K562 (cell line): ENCODE results near the gene LAMA3. TPM values are rescaled to one million over a fixed set of nuclear protein-coding genes. Genes with fewer than 3 reads are reported as not detected.

Experiments
- ATAC-seq: fragments of 200-7000 bp; cut with Tn5 transposase; 3 replicates; pipeline ENCODE4 v1.9.1; 2020; ENCODE audit warnings: moderate library complexity
- BruUV-seq: library from RNA; stranded (reverse); fragments of 400-500 nt; replicated peaks from 2 replicates; lab custom pipeline; 2021; lab: Mats Ljungman, UMichigan
- CTCF ChIA-PET: fragments of 300-600 bp; formaldehyde crosslinking; extraction: SDS; loops from one replicate; lab custom pipeline; 2021; ENCODE audit warnings: low intra/inter-chr PET ratio; lab: Yijun Ruan, JAX
- POLR2A ChIA-PET: fragments of 300-600, 350-650 bp; sonication (Branson Sonifier 250); formaldehyde crosslinking; extraction: SDS; loops from one replicate; lab custom pipeline; 2021; ENCODE audit warnings: antibody characterized with exemption, inconsistent platforms; lab: Yijun Ruan, JAX
- DNase-seq, 4 experiments: peaks; one replicate each; pipeline versions ENCODE4 v3.0.0 to v3.0.0-alpha.2; 2011 to 2018; ENCODE audit warnings: low spot score in 3 of 4, mixed read lengths in 3 of 4; ENCODE audit errors: extremely low read depth in 1 of 4
- FAIRE-seq: peaks from 2 replicates; lab custom pipeline; 2011; peaks lifted over from hg19 to GRCh38; lab: Jason Lieb, UNC
- H2AFZ ChIP-seq: 2 replicates; pipeline ENCODE4 v1.6.0; 2011; ENCODE audit warnings: low read depth, low read length, control low read depth, inconsistent platforms
- H3K27ac ChIP-seq: fragments of 200-600 bp; 3 replicates; pipeline ENCODE4 v1.8.0; 2011; ENCODE audit warnings: low read depth, mild to moderate bottlenecking, control low read depth, inconsistent platforms, low read length, moderate library complexity, mixed read lengths; ENCODE audit errors: extremely low read depth
- H3K27me3 ChIP-seq, 2 experiments: fragments of 300-600 bp in 1 of 2; 2 replicates in 1 of 2; 3 replicates in 1 of 2; pipeline versions ENCODE4 v1.6.0 to v1.8.0; 2011; ENCODE audit warnings: inconsistent platforms in 2 of 2, low read length in 2 of 2, mild to moderate bottlenecking in 1 of 2, mixed read lengths in 1 of 2, moderate library complexity in 1 of 2; ENCODE audit not compliant: control insufficient read depth in 2 of 2, insufficient read depth in 2 of 2
- H3K36me3 ChIP-seq: fragments of 300-600 bp; 3 replicates; pipeline ENCODE4 v1.8.0; 2011; ENCODE audit warnings: mild to moderate bottlenecking, low read length, inconsistent platforms; ENCODE audit not compliant: control insufficient read depth, insufficient read depth
- H3K4me1 ChIP-seq, 2 experiments: fragments of 200-600 bp in 1 of 2; replicated peaks in 1 of 2; 2 replicates in 1 of 2; 3 replicates in 1 of 2; pipeline versions ENCODE4 v1.5.1 to v1.8.0; 2011; ENCODE audit warnings: inconsistent platforms in 2 of 2, low read length in 2 of 2, mild to moderate bottlenecking in 1 of 2, mixed read lengths in 1 of 2, moderate library complexity in 1 of 2; ENCODE audit not compliant: control insufficient read depth in 2 of 2, insufficient read depth in 2 of 2
- H3K4me2 ChIP-seq: 2 replicates; pipeline ENCODE4 v1.6.1; 2011; ENCODE audit warnings: low read length, control low read depth, inconsistent platforms, mixed read lengths; ENCODE audit not compliant: insufficient read depth
- H3K4me3 ChIP-seq: fragments of 200-600 bp; sonication (generic), shearing (Covaris generic); 2 replicates; pipeline ENCODE4 v1.5.1; 2016; ENCODE audit warnings: control low read depth, inconsistent platforms
- H3K79me2 ChIP-seq: fragments of 200-600 bp; 3 replicates; pipeline ENCODE4 v1.8.0; 2011; ENCODE audit warnings: low read length, inconsistent platforms; ENCODE audit not compliant: control insufficient read depth, insufficient read depth
- H3K9ac ChIP-seq, 2 experiments: 2 replicates each; pipeline versions ENCODE4 v1.6.0 to v1.6.1; 2011; ENCODE audit warnings: low read depth in 2 of 2, low read length in 2 of 2, control low read depth in 1 of 2, inconsistent platforms in 1 of 2, mild to moderate bottlenecking in 1 of 2, mixed read lengths in 1 of 2; ENCODE audit not compliant: insufficient read depth in 1 of 2
- H3K9me1 ChIP-seq: one replicate; pipeline ENCODE4 v1.6.0; 2011; ENCODE audit warnings: inconsistent platforms, mild to moderate bottlenecking, low read length, moderate library complexity; ENCODE audit not compliant: control insufficient read depth, insufficient read depth
- H3K9me3 ChIP-seq: replicated peaks from 2 replicates; pipeline ENCODE4 v1.5.1; 2011; ENCODE audit warnings: low read depth, low read length, inconsistent platforms; ENCODE audit not compliant: control insufficient read depth, insufficient read depth
- H4K20me1 ChIP-seq: replicated peaks from 2 replicates; pipeline ENCODE4 v1.6.1; 2011; ENCODE audit warnings: low read length, inconsistent platforms, mixed read lengths; ENCODE audit not compliant: control insufficient read depth, insufficient read depth
- ASH1L ChIP-seq: fragments of 450-650 bp; IDR thresholded peaks from 2 replicates; pipeline ENCODE4 v1.6.1; 2018; ENCODE audit warnings: borderline replicate concordance, mild to moderate bottlenecking, low read depth; ENCODE audit not compliant: partially characterized antibody
- XRCC5 ChIP-seq: fragments of 200-400 bp; formaldehyde crosslinking; IDR thresholded peaks from 2 replicates; pipeline ENCODE4 v1.6.1; 2017; ENCODE audit warnings: low read depth, mild to moderate bottlenecking, low read length
- ZNF561 ChIP-seq: fragments of 450-650 bp; formaldehyde crosslinking; conservative IDR thresholded peaks from 2 replicates; pipeline ENCODE4 v1.4.0; 2020; ENCODE audit warnings: mild to moderate bottlenecking, moderate library complexity
- WGBS: fragments of 100-300 bp; shearing (Covaris generic); methylation state at CpG from one replicate; pipeline ENCODE4 v1.1.6; 2016; ENCODE audit warnings: low coverage, mixed read lengths; ENCODE audit not compliant: insufficient coverage; ENCODE audit errors: missing lambda C conversion rate; 5-methylcytosine and 5-hydroxymethylcytosine counted together
- in situ Hi-C: fragments of 300-500 bp; cut with MboI; formaldehyde crosslinking; loops from 4 replicates; pipeline ENCODE4 v1.15.0; 2018; ENCODE audit warnings: inconsistent platforms, mixed read lengths
- intact Hi-C: fragments of 100-400 bp; cut with micrococcal nuclease; formaldehyde crosslinking; loops from 2 replicates; pipeline ENCODE4 v1.14.2; 2022
- polyA plus RNA-seq, 8 experiments: library from polyadenylated mRNA; depleted of rRNA in 4 of 8; stranded (reverse) in 5 of 8; unstranded in 3 of 8; fragments of >200 nt; fragmentation: Nextera tagmentation in 2 of 8; fragmentation: Illumina TruSeq in 1 of 8; extraction: Ambion mirVana in 2 of 8; extraction: Trizol in 1 of 8; gene quantifications; 2 replicates each; pipeline versions ENCODE4 v1.2.1 to v1.2.3, GENCODE V29; 2011 to 2014; ENCODE audit warnings: inconsistent platforms in 1 of 8, missing spikeins in 1 of 8
- total RNA-seq, 7 experiments: library from RNA; depleted of rRNA in 6 of 7; stranded (reverse); fragments of >200 nt in 6 of 7; fragmentation: Illumina TruSeq in 2 of 7; extraction: Trizol in 2 of 7; gene quantifications; 2 replicates each; pipeline versions ENCODE4 v1.2.1 to v1.2.3, GENCODE V29; 2011 to 2021; ENCODE audit warnings: low replicate concordance in 1 of 7
- TF ChIP-seq, protein P1 (sequence below): fragments of 450-650 bp; IDR thresholded peaks from one replicate; pipeline ENCODE4 v1.6.1; 2018; ENCODE audit warnings: mild to moderate bottlenecking, moderate library complexity; ENCODE audit not compliant: partially characterized antibody
- TF ChIP-seq, protein P2 (sequence below): fragments of 250-450 bp; sonication (Bioruptor Pico); IDR thresholded peaks from 2 replicates; pipeline ENCODE4 v1.4.0; 2020; ENCODE audit warnings: mild to moderate bottlenecking, moderate library complexity, borderline replicate concordance
- TF ChIP-seq, protein P3 (sequence below): fragments of 200-600 bp; sonication (generic); IDR thresholded peaks from one replicate; pipeline ENCODE4 v1.6.1; 2012; ENCODE audit warnings: mild to moderate bottlenecking, low read depth, low read length, inconsistent platforms

Gene LAMA3
- total and polyA plus RNA-seq, 9 of the 15 experiments (the other 6 are each of a cell fraction or from before 2014, with no cell fraction given): 0.07 TPM; not detected in 8

DNA sequence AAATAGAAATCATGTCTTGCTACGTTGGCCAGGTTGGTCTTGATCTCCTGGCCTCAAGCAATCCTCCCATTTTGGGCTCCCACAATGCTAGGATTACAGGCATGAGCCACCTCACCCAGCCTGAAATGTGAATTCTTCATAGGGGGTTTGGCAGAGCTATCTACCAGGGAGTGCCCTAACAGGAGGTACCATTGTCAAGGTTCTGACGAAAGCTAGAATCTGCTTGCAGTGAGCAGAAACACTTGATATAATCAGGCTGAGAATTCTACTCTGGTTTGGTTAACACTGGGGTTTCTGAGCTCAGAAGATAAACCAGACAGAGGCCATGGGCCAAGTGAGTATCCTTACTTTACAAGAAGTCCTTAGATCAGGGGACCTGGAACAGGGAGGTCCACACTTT is 7.2 kb upstream of the LAMA3 start:
- H3K4me2 ChIP-seq: no peak overlapping the region
- POLR2A ChIA-PET: interaction anchor here (0.7 kb wide), 1 partner anchor 647 kb away, joined by 3 read pairs; no protein-coding TSS in a partner anchor
- intact Hi-C loops: no loop called here
- H3K4me3 ChIP-seq: no peak overlapping the region
- no peaks in the 10 kb centered on the region for H3K79me2 ChIP-seq
- no peak for DNase-seq
- H4K20me1 ChIP-seq: no peaks in the 10 kb centered on the region
- no peak overlapping the region for H2AFZ ChIP-seq
- no peaks in the 10 kb centered on the region for H3K36me3 ChIP-seq
- no peaks in the 10 kb centered on the region for H3K9me1 ChIP-seq
- H3K27ac ChIP-seq: no peak overlapping the region
- no peak for FAIRE-seq
- H3K4me1 ChIP-seq: no peaks in the 10 kb centered on the region
- H3K9ac ChIP-seq: no peak overlapping the region
- no peak for ATAC-seq
- no peaks in the 10 kb centered on the region for H3K9me3 ChIP-seq
- peaks cover 7% of the 10 kb centered on the region in 2 experiments; a peak in 3 of 5 replicates for H3K27me3 ChIP-seq
- no TSS peak for BruUV-seq
- CTCF ChIA-PET: no interaction called here
- WGBS: 0% methylated on average over 2 of the region's 2 CpGs
- in situ Hi-C loops: no loop called here
- TF ChIP-seq ZNF561 (no peak), ASH1L (no peak), XRCC5 (no peak)
- TF ChIP-seq, protein P1, sequence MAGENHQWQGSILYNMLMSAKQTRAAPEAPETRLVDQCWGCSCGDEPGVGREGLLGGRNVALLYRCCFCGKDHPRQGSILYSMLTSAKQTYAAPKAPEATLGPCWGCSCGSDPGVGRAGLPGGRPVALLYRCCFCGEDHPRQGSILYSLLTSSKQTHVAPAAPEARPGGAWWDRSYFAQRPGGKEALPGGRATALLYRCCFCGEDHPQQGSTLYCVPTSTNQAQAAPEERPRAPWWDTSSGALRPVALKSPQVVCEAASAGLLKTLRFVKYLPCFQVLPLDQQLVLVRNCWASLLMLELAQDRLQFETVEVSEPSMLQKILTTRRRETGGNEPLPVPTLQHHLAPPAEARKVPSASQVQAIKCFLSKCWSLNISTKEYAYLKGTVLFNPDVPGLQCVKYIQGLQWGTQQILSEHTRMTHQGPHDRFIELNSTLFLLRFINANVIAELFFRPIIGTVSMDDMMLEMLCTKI: no peak
- TF ChIP-seq, protein P2, sequence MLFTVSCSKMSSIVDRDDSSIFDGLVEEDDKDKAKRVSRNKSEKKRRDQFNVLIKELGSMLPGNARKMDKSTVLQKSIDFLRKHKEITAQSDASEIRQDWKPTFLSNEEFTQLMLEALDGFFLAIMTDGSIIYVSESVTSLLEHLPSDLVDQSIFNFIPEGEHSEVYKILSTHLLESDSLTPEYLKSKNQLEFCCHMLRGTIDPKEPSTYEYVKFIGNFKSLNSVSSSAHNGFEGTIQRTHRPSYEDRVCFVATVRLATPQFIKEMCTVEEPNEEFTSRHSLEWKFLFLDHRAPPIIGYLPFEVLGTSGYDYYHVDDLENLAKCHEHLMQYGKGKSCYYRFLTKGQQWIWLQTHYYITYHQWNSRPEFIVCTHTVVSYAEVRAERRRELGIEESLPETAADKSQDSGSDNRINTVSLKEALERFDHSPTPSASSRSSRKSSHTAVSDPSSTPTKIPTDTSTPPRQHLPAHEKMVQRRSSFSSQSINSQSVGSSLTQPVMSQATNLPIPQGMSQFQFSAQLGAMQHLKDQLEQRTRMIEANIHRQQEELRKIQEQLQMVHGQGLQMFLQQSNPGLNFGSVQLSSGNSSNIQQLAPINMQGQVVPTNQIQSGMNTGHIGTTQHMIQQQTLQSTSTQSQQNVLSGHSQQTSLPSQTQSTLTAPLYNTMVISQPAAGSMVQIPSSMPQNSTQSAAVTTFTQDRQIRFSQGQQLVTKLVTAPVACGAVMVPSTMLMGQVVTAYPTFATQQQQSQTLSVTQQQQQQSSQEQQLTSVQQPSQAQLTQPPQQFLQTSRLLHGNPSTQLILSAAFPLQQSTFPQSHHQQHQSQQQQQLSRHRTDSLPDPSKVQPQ: no peak
- TF ChIP-seq, protein P3, sequence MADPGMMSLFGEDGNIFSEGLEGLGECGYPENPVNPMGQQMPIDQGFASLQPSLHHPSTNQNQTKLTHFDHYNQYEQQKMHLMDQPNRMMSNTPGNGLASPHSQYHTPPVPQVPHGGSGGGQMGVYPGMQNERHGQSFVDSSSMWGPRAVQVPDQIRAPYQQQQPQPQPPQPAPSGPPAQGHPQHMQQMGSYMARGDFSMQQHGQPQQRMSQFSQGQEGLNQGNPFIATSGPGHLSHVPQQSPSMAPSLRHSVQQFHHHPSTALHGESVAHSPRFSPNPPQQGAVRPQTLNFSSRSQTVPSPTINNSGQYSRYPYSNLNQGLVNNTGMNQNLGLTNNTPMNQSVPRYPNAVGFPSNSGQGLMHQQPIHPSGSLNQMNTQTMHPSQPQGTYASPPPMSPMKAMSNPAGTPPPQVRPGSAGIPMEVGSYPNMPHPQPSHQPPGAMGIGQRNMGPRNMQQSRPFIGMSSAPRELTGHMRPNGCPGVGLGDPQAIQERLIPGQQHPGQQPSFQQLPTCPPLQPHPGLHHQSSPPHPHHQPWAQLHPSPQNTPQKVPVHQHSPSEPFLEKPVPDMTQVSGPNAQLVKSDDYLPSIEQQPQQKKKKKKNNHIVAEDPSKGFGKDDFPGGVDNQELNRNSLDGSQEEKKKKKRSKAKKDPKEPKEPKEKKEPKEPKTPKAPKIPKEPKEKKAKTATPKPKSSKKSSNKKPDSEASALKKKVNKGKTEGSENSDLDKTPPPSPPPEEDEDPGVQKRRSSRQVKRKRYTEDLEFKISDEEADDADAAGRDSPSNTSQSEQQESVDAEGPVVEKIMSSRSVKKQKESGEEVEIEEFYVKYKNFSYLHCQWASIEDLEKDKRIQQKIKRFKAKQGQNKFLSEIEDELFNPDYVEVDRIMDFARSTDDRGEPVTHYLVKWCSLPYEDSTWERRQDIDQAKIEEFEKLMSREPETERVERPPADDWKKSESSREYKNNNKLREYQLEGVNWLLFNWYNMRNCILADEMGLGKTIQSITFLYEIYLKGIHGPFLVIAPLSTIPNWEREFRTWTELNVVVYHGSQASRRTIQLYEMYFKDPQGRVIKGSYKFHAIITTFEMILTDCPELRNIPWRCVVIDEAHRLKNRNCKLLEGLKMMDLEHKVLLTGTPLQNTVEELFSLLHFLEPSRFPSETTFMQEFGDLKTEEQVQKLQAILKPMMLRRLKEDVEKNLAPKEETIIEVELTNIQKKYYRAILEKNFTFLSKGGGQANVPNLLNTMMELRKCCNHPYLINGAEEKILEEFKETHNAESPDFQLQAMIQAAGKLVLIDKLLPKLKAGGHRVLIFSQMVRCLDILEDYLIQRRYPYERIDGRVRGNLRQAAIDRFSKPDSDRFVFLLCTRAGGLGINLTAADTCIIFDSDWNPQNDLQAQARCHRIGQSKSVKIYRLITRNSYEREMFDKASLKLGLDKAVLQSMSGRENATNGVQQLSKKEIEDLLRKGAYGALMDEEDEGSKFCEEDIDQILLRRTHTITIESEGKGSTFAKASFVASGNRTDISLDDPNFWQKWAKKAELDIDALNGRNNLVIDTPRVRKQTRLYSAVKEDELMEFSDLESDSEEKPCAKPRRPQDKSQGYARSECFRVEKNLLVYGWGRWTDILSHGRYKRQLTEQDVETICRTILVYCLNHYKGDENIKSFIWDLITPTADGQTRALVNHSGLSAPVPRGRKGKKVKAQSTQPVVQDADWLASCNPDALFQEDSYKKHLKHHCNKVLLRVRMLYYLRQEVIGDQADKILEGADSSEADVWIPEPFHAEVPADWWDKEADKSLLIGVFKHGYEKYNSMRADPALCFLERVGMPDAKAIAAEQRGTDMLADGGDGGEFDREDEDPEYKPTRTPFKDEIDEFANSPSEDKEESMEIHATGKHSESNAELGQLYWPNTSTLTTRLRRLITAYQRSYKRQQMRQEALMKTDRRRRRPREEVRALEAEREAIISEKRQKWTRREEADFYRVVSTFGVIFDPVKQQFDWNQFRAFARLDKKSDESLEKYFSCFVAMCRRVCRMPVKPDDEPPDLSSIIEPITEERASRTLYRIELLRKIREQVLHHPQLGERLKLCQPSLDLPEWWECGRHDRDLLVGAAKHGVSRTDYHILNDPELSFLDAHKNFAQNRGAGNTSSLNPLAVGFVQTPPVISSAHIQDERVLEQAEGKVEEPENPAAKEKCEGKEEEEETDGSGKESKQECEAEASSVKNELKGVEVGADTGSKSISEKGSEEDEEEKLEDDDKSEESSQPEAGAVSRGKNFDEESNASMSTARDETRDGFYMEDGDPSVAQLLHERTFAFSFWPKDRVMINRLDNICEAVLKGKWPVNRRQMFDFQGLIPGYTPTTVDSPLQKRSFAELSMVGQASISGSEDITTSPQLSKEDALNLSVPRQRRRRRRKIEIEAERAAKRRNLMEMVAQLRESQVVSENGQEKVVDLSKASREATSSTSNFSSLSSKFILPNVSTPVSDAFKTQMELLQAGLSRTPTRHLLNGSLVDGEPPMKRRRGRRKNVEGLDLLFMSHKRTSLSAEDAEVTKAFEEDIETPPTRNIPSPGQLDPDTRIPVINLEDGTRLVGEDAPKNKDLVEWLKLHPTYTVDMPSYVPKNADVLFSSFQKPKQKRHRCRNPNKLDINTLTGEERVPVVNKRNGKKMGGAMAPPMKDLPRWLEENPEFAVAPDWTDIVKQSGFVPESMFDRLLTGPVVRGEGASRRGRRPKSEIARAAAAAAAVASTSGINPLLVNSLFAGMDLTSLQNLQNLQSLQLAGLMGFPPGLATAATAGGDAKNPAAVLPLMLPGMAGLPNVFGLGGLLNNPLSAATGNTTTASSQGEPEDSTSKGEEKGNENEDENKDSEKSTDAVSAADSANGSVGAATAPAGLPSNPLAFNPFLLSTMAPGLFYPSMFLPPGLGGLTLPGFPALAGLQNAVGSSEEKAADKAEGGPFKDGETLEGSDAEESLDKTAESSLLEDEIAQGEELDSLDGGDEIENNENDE: no peak
